Liver (tissue), 3 donors: Measurements from ENCODE around the gene TMX3.

ENCODE experiments used
- GABPA ChIP-seq, 2 donors: IDR thresholded peaks in 1 of 2; conservative IDR thresholded peaks in 1 of 2; 2 replicates each; pipeline ENCODE4 v1.6.1; 2016; ENCODE audit warnings: antibody characterized with exemption in 2 of 2, mild to moderate bottlenecking in 1 of 2, moderate library complexity in 1 of 2
- JUND ChIP-seq, 2 donors: IDR thresholded peaks; 2 replicates each; pipeline ENCODE4 v1.6.1; 2016; ENCODE audit warnings: antibody characterized with exemption in 2 of 2
- RAD21 ChIP-seq, 2 donors: IDR thresholded peaks; 2 replicates each; pipeline ENCODE4 v1.6.1; 2016; ENCODE audit warnings: antibody characterized with exemption in 2 of 2, mild to moderate bottlenecking in 2 of 2
- SP1 ChIP-seq: IDR thresholded peaks from 2 replicates; pipeline ENCODE4 v1.6.1; 2018; ENCODE audit warnings: antibody characterized with exemption, mild to moderate bottlenecking
- YY1 ChIP-seq: IDR thresholded peaks from 2 replicates; pipeline ENCODE4 v1.6.1; 2016; ENCODE audit warnings: antibody characterized with exemption, mild to moderate bottlenecking
- TF ChIP-seq, protein P1 (sequence below): fragments of 150-350 bp; IDR thresholded peaks from 2 replicates; pipeline ENCODE4 v1.5.1; 2017; ENCODE audit warnings: improper control_type of control experiment, low read depth, low read length; ENCODE audit not compliant: missing input control
- donor health status: healthy.
- donor health status: healthy.

DNA sequence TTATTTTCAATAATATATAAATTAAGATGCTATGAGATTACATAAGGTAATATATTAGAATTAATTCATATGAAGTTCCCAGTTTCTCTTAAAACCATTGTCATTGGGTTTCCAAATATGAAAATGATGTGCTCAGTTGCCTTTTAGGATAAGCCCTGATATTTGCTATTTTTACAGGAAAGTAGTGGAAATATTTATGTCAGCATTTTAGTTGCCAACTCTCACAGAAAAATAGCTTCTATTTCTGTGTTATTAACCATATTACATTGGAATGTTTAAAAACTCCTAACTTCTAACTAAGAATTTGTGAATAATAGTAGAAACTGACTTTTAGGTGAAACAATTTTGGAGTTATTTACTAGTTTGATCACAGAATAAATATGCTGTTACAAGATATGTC lies 74.0 kb downstream of the TMX3 start:
- TF ChIP-seq JUND (IDR thresholded peaks at IDR 0.05) (no peak), YY1 (no peak), RAD21 (IDR thresholded peaks at IDR 0.05) (no peak), SP1 (no peak), GABPA (IDR thresholded peaks at IDR 0.05 in 1 of 2, conservative IDR thresholded peaks at IDR 0.05 in 1 of 2) (no peak)
- TF ChIP-seq, protein P1, sequence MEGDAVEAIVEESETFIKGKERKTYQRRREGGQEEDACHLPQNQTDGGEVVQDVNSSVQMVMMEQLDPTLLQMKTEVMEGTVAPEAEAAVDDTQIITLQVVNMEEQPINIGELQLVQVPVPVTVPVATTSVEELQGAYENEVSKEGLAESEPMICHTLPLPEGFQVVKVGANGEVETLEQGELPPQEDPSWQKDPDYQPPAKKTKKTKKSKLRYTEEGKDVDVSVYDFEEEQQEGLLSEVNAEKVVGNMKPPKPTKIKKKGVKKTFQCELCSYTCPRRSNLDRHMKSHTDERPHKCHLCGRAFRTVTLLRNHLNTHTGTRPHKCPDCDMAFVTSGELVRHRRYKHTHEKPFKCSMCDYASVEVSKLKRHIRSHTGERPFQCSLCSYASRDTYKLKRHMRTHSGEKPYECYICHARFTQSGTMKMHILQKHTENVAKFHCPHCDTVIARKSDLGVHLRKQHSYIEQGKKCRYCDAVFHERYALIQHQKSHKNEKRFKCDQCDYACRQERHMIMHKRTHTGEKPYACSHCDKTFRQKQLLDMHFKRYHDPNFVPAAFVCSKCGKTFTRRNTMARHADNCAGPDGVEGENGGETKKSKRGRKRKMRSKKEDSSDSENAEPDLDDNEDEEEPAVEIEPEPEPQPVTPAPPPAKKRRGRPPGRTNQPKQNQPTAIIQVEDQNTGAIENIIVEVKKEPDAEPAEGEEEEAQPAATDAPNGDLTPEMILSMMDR: no peak
